Activated T-cell treated with anti-CD3 and anti-CD28 coated beads, Interleukin-2, amount 50 U/mL, for 72 hours (primary cell): ENCODE data around the gene KLC3. TPM values are rescaled to one million over a fixed set of nuclear protein-coding genes. Genes with fewer than 3 reads are reported as not detected.

Source experiments
- ATAC-seq, 2 donors: fragments of 150-1000 bp; cut with Tn5 transposase; replicated peaks in 1 of 2; 2 replicates each; pipeline ENCODE4 v1.10.0; 2021; ENCODE audit warnings: moderate library complexity in 2 of 2, mild to moderate bottlenecking in 1 of 2
- DNase-seq, 2 donors: peaks; one replicate each; pipeline ENCODE4 v3.0.0; 2021 to 2022; ENCODE audit warnings: mixed read lengths in 1 of 2
- H3K27ac Mint-ChIP-seq: one replicate; pipeline ENCODE4 v1.8.0; 2022; ENCODE audit warnings: mild to moderate bottlenecking, moderate library complexity, mixed read lengths
- H3K27me3 Mint-ChIP-seq: one replicate; pipeline ENCODE4 v1.8.0; 2022; ENCODE audit warnings: low read depth, mixed read lengths
- H3K36me3 Mint-ChIP-seq, 2 donors: one replicate each; pipeline ENCODE4 v1.8.0; 2022; ENCODE audit warnings: mixed read lengths in 2 of 2, mild to moderate bottlenecking in 1 of 2; ENCODE audit not compliant: insufficient read depth in 2 of 2
- H3K4me1 Mint-ChIP-seq: one replicate; pipeline ENCODE4 v1.8.0; 2022; ENCODE audit warnings: low read depth, mixed read lengths
- H3K4me3 Mint-ChIP-seq, 2 donors: one replicate each; pipeline ENCODE4 v1.8.0; 2022; ENCODE audit warnings: mild to moderate bottlenecking in 2 of 2, mixed read lengths in 2 of 2, moderate library complexity in 2 of 2
- H3K9me3 Mint-ChIP-seq, 2 donors: one replicate each; pipeline ENCODE4 v1.8.0; 2022; ENCODE audit warnings: mixed read lengths in 2 of 2
- total RNA-seq, 2 donors: library from RNA; stranded (reverse); gene quantifications; one replicate each; pipeline ENCODE4 v1.2.3, GENCODE V29; 2022

KLC3 gene
- total RNA-seq: under 1 TPM; 0.22 to 0.42 TPM

DNA sequence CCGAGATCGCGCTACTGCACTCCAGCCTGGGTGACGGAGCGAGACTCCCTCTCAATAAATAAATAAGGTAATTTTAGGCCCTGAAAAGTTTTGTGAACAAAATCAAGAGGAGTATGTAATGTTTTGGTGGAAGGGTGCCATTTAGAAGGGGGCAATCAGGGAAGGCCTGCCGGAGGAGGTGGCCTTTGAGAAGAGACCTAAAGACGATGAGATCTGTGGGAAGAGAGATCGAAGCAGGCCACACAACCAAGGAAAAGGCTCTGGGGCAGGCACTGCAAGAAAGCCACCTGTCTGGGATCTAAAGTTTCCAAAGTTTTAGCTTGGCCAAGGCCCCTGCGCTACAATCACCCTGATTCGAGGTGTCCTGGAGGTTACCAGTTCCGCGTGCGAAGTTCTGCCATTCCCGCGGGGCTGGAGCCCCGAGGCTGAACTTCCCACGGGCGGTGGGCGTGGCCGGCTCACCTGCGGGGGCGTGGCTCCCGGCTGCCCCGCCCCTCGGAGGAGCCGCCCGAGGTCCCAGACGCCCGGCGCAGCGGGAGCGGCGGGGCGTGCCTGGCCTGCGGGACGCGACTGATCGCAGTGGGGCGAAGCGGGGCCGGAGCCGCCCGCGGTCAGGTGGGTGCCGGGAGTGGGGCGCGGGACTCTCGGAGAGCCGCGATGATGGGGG, at the start of gene KLC3:
Gene KLC3 (plus strand): TSS at position 519 of the 667 bp plus-strand sequence. CDS start 4,792 bp downstream, outside the sequence.
- H3K27me3 Mint-ChIP-seq: peaks cover 23% of the 10 kb centered on the region
- H3K4me1 Mint-ChIP-seq: peaks cover 8% of the 10 kb centered on the region
- peak within 1 kb of the TSS; percentile 60 to 78 for H3K4me3 Mint-ChIP-seq
- H3K9me3 Mint-ChIP-seq: no peaks in the 10 kb centered on the region
- no peaks in the 10 kb centered on the region for H3K36me3 Mint-ChIP-seq
- no peak within 1 kb of the TSS for H3K27ac Mint-ChIP-seq
- DNase-seq: peak; percentile 36 to 60
- ATAC-seq: peak; percentile 56 to 58

DNA sequence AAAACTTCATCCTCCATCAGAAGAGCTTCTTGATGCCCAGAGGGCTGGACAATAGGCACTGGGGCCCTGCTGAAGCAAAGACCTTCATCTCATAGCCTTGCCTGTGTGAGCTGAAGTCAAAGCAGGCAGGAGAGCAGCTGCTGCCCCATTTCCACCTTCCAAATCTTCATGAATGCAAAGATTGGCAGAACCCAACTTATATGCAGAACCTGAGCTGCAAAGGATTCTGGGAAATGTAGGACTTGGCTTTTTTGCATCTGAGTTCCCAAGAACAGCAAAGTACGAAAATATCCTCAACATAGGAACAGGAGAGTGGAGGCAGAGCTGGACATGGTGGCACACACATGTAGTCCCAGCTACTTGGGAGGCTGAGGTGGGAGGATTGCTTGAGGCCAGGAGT, 48.7 kb upstream of the KLC3 start:
- ATAC-seq (no peak), DNase-seq (no peak)
- Mint-ChIP-seq H3K27me3 (no peaks in the 10 kb centered on the region), H3K27ac (no peak overlapping the region), H3K9me3 (no peaks in the 10 kb centered on the region), H3K36me3 (peaks cover 2 to 5% of the 10 kb centered on the region in 2 donors), H3K4me1 (peaks cover 11% of the 10 kb centered on the region), H3K4me3 (no peak overlapping the region)

DNA sequence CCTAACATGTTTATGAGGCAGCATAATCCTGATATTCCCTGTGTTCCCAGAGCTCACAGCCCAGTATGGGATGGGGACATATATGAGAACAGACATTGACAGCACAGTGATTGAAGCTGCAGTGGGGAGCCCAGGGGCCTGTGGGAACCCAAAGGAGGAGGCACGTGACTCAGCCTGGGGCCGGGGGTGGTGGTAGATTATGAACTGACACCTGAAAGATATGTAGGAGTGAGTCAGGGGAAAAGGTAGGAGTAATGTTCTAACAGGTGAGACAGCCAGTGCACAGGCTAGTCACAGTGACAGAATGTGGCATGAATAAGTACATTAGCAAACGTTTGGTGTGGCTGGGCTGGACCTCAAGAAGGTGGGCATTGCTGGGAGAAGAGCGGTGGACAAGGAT, 46.9 kb upstream of the KLC3 start:
- Mint-ChIP-seq H3K4me3 (no peak overlapping the region), H3K9me3 (no peaks in the 10 kb centered on the region), H3K4me1 (peaks cover 11% of the 10 kb centered on the region), H3K36me3 (peaks cover 2 to 5% of the 10 kb centered on the region in 2 donors), H3K27ac (no peak overlapping the region), H3K27me3 (no peaks in the 10 kb centered on the region)
- ATAC-seq (peak; percentile 72 to 76), DNase-seq (peak; percentile 25 to 30)

DNA sequence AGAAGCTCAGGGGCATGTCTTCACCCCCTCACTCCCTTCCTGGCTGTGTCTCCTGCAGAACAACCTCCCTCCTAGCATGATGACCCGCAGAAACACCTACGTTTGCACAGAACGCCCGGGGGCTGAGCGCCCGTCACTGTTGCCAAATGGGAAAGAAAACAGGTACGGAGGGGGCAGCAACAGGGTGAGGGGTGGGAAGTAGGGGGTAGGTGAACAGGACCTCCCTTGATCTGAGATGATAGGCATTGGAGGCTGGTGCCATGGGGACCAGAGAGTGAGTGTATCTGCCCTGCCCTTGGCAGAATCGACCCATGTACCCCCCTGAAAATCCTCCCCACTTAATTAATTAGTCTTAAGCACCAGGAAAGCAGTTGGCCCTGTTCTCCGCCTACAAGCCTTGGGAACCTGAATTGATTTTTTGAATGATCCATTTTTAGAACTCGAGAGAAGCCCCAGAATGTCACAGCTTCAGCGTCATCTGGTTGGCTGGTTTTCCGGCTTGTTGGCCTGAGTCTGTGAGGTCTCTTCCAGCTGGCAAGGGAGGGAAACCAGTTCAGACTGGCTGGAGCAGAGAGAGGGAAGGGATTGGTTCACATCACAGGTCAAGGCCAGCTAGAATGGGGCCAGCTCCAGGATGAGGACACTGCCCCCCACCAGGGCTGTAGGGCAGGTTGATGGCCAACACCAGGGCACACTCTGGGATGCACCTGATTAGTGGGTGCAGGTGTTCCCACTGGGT, 46.1 kb upstream of the KLC3 start:
- H3K4me1 Mint-ChIP-seq: peaks cover 11% of the 10 kb centered on the region
- no peaks in the 10 kb centered on the region for H3K27me3 Mint-ChIP-seq
- peak overlapping the region in 1 of 2 donors; percentile 15 for H3K4me3 Mint-ChIP-seq
- no peak overlapping the region for H3K27ac Mint-ChIP-seq
- H3K9me3 Mint-ChIP-seq: no peaks in the 10 kb centered on the region
- ATAC-seq: no peak
- H3K36me3 Mint-ChIP-seq: peaks cover 0 to 5% of the 10 kb centered on the region in 2 donors
- DNase-seq: no peak

DNA sequence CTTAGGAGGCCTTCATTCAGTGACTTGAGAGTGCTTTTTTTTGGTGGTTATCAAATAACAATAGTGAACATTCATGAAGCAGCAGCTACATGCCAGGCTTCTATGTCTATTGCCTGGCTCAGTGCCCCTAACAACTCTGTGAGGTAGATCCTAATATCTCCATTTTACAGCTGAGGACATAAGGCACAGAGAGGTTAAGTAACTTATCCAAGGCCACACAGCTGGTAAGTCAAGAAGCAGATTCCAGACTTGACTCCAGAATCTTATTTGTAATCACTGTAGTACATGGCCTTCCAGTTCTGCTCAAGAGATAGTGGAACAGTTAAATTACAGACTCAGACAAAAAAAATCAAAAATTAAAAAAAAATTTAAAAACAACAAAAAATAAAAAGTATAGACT, 44.7 kb upstream of the KLC3 start:
- Mint-ChIP-seq H3K27me3 (no peaks in the 10 kb centered on the region), H3K4me1 (peaks cover 11% of the 10 kb centered on the region), H3K9me3 (no peaks in the 10 kb centered on the region), H3K36me3 (peaks cover 0 to 4% of the 10 kb centered on the region in 2 donors), H3K27ac (no peak overlapping the region), H3K4me3 (no peak overlapping the region)
- no peak for ATAC-seq
- DNase-seq: no peak

DNA sequence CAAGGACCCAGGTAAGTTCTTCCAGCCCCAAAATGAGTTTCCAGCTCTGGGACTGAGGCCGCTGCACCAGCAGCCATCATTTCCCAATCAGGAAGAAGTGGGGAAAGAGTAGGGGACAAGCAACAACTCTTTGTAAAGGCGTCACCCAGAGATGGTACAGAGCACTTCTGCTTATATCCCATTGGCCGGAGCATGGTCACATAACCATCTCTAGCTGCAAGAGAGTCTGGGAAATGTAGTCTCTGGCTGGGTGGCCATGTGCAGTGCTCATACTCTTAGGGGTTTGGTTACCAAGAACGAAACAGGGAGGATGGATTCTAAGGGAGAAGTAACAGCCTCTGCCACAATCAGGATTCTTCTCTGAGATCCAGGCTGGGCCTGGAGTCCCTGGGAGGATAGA, 44.2 kb upstream of the KLC3 start:
- ATAC-seq (no peak), DNase-seq (no peak)
- Mint-ChIP-seq H3K9me3 (no peaks in the 10 kb centered on the region), H3K36me3 (peaks cover 0 to 3% of the 10 kb centered on the region in 2 donors), H3K4me1 (peaks cover 11% of the 10 kb centered on the region), H3K4me3 (no peak overlapping the region), H3K27me3 (no peaks in the 10 kb centered on the region), H3K27ac (no peak overlapping the region)

DNA sequence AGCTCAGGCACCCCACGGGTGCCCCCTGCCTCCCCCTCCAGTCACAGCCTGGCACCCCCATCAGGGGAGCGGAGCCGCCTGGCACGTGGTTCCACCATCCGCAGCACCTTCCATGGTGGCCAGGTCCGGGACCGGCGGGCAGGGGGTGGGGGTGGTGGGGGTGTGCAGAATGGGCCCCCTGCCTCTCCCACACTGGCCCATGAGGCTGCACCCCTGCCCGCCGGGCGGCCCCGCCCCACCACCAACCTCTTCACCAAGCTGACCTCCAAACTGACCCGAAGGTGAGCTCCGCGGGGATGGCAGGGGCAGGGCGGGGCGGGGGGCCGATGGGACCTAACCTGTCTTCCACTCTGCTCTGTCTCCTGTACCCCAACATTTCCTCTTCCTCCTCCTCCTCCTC, 42.9 kb upstream of the KLC3 start:
- no peak overlapping the region for H3K4me3 Mint-ChIP-seq
- DNase-seq: no peak
- H3K36me3 Mint-ChIP-seq: no peaks in the 10 kb centered on the region
- H3K27ac Mint-ChIP-seq: no peak overlapping the region
- no peaks in the 10 kb centered on the region for H3K9me3 Mint-ChIP-seq
- ATAC-seq: no peak
- H3K27me3 Mint-ChIP-seq: no peaks in the 10 kb centered on the region
- peaks cover 11% of the 10 kb centered on the region for H3K4me1 Mint-ChIP-seq

DNA sequence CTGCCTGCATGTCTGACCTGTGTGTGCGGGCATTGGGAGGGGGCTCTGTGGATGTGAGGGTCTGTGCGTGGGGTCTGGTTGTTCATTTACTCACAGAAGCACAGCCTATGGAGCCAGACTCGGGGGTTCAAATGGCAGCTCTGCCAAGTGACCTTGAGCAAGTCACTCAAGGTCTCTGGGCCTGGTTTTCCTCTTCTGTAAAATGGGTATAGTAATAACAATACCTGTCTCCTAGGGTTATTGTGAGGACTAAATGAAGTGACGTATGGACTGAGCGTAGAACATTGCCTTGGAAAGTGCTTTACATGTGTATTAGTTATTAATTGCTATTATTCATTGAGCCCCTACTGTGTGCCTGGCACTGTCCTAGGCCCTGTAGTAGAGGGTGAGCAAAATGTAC, 42.3 kb upstream of the KLC3 start:
- Mint-ChIP-seq H3K4me1 (peaks cover 11% of the 10 kb centered on the region), H3K9me3 (no peaks in the 10 kb centered on the region), H3K27ac (no peak overlapping the region), H3K36me3 (no peaks in the 10 kb centered on the region), H3K4me3 (no peak overlapping the region), H3K27me3 (no peaks in the 10 kb centered on the region)
- no peak for ATAC-seq
- DNase-seq: no peak

DNA sequence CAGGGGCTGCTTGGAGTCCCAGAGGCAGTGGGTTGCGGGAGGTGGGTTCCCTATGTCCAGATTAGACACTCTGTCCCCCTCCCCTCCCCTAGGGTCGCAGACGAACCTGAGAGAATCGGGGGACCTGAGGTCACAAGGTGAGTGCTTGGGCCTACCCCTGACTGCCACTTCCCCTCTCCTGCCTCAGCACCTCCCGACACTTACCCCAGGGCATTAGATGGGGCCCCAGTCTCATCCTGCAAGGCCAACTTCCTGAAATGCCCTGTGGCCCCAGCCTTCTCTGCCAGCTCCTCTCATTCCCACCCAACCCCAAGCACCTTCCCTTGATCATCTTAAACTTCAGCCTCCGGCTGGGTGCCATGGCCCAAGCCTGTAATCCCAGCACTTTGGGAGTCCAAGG, 40.8 kb upstream of the KLC3 start:
- Mint-ChIP-seq H3K27me3 (no peaks in the 10 kb centered on the region), H3K4me3 (no peak overlapping the region), H3K4me1 (no peaks in the 10 kb centered on the region), H3K36me3 (no peaks in the 10 kb centered on the region), H3K9me3 (peaks cover 0 to 1% of the 10 kb centered on the region in 2 donors), H3K27ac (no peak overlapping the region)
- ATAC-seq: no peak
- no peak for DNase-seq

DNA sequence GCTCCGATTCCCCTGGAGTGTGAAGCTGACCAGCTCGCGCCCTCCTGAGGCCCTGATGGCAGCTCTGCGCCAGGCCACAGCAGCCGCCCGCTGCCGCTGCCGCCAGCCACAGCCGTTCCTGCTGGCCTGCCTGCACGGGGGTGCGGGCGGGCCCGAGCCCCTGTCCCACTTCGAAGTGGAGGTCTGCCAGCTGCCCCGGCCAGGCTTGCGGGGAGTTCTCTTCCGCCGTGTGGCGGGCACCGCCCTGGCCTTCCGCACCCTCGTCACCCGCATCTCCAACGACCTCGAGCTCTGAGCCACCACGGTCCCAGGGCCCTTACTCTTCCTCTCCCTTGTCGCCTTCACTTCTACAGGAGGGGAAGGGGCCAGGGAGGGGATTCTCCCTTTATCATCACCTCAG, 38.1 kb upstream of the KLC3 start:
- Mint-ChIP-seq H3K4me3 (no peak overlapping the region), H3K4me1 (no peaks in the 10 kb centered on the region), H3K27me3 (no peaks in the 10 kb centered on the region), H3K36me3 (no peaks in the 10 kb centered on the region), H3K27ac (no peak overlapping the region), H3K9me3 (peaks cover 0 to 1% of the 10 kb centered on the region in 2 donors)
- no peak for DNase-seq
- ATAC-seq: no peak

DNA sequence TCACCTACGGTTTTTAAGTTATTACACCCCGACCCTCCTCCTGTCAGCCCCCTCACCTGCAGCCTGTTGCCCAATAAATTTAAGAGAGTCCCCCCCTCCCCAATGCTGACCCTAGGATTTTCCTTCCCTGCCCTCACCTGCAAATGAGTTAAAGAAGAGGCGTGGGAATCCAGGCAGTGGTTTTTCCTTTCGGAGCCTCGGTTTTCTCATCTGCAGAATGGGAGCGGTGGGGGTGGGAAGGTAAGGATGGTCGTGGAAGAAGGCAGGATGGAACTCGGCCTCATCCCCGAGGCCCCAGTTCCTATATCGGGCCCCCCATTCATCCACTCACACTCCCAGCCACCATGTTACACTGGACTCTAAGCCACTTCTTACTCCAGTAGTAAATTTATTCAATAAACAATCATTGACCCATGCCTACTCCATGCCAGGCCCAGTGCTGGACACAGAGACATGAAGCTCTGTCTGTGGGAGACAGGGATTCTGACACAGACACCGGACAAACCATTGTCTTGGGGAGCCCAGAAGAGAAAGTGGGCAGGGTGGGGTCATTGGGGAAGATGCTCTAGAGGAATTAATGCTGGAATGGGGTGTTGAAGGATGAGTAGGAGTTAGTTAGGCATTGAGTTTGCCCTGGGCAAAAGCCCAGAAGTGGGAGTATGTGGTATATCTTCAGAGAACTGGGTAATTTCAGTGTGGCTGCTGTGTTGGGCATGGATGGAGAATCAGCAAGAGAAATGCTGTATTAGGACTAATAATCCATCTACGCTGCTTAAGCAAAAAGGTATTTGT, 37.1 kb upstream of the KLC3 start:
- ATAC-seq (no peak), DNase-seq (no peak)
- Mint-ChIP-seq H3K27me3 (no peaks in the 10 kb centered on the region), H3K4me1 (no peaks in the 10 kb centered on the region), H3K9me3 (peaks cover 0 to 1% of the 10 kb centered on the region in 2 donors), H3K27ac (no peak overlapping the region), H3K4me3 (no peak overlapping the region), H3K36me3 (no peaks in the 10 kb centered on the region)

DNA sequence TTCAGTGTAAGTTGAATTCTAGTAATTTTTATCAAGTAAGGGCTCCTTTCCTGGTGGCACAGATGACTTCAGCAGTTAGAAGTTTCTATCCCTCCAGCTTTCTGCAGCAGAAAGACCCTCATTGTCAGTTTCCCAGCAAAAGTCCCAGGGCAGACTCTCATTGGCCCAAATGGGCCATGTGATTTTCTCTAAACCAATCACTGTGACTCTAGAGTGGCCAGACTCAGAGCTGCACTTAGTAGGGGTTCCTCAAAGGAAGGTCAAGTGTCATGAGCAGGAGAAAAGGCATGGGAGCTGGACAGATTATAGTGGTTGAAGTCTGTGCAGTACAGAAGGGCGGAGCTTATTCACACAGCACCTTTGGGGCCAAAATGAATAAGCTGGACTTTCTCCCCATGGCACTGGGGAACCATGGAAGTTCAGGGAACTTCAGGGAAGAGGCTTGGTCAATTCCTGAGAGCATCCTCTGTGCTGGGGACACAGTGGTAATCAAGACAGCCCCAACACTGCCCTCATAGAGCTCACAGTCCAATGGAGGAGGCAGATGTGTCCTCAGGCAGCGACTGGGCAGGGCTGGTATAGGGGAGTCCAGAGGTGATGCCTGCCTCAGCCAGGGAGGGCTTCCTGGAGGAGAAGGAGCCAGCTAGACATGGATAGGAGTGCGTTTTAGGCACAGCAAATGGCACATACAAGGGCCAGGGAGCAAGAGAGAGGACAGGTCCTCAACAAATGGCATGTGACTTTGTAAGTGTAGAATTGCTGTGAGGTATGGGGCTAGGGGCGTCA, 36.2 kb upstream of the KLC3 start:
- Mint-ChIP-seq H3K27ac (no peak overlapping the region), H3K9me3 (peaks cover 0 to 1% of the 10 kb centered on the region in 2 donors), H3K36me3 (no peaks in the 10 kb centered on the region), H3K27me3 (no peaks in the 10 kb centered on the region), H3K4me1 (no peaks in the 10 kb centered on the region), H3K4me3 (no peak overlapping the region)
- DNase-seq: no peak
- ATAC-seq: no peak
